ENCODE measurements around the gene WBP2.

WBP2 gene

DNA sequence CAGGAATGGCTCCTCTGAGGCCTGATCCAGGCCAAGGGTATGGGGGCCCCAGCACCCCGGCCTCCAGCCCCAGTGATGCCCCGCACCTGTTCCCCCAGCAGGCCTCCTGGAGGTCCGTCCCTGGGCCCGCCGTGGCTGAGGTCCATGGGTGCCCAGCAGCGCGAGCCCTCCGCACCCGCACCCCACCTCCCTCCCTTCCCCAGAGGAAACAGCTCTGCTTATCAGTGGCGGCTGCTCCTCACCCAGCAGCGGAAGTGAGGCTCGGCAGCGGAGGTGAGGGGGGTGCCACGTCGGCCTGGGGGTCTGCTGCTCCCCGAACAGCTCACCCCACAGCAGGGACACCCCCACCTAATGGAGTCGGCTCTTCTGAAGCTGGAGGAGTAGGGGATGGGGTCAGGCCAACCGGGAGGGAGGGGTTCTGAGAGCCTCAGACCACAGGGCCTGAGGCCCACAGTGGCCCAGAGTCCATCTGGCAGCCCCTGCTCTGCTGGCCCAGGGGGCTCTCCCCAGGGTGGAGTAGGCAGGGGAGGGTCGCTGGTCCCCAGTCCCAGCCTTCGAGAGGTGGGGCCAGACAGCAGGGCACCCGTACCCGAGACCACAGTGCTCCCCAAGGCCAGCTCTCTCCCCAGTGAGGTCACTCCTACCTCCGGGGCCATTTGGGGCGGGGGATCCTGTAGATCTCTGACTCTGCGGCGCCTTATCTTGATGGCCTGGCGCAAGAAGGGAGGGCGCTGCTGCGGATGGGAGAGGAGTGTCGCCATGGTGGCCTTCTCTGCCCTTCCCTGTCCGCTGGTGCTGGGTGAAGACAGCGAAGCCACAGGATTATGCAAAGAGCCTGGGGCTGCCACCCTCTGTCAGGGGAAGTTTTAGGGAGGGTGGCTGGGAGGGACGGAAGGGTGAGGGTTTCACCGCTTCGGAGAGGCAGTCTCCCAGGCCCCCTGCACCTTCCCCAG is 11.3 kb downstream of the WBP2 start, which contains the start of gene UNC13D:
Gene UNC13D, minus strand, starts transcription at position 828 of the 953 bp plus-strand sequence. Its CDS starts 67 bp downstream, at position 761.
- DNase-seq: peak; percentile 69

DNA sequence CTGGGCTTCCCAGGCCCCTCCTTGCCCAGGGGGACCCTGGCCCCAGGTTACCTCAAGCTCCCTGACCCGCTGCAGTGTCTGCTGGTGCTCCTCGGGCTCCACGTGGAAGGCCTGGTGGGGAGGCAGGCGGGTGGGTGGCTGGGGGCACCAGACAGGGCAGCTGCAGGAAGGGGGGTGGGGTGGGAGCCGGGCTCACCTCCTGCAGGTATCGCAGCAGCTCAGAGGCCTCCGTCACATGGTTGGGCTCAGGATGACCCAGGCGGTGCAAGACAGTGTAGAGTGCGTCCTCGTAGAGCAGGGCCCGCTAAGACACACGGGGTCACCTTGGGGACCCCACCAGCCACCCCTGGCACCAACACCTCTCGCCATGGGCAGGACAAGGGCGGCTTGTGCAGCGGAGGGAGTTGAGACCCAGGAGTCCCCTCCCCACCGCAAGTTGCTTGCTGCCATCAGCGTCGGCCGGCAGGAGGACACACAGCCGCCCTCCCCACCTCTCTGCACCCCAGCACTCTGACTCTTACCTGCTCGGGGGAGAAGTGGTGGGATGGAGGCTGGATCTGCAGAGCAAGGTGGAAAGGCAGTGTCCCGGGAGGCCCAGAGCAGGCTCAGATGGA is 12.1 kb downstream of the WBP2 start:
- DNase-seq: no peak

GRCh38 chr17:75842411-75842810 is 12.7 kb downstream of the WBP2 start:
- no peak for DNase-seq

GRCh38 chr17:75840799-75841164 is 14.4 kb downstream of the WBP2 start:
- no peak for DNase-seq

- no peak for DNase-seq
These were observed 15.0 kb downstream of the WBP2 start for GRCh38 chr17:75839942-75840798.

DNA sequence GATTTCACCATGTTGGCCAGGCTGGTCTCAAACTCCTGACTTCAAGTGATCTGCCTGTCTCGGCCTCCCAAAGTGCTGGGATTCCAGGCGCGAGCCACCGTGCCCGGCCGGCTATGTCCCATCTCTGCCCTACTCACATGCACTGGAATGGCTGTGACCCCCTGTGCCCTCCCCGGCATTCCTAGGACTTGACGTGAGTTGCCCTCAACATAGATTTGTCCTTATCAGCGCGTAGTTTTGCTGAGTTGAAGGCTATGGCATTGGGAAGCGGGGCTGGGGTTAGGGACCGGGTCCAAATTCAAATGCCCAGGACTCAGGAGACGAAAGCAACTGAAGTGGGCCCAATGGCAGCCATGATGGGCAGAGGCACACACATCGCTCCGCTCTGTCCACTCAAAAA is 16.7 kb downstream of the WBP2 start:
- no peak for DNase-seq

- no peak for DNase-seq
These were observed 17.2 kb downstream of the WBP2 start for GRCh38 chr17:75837899-75838298.

GRCh38 chr17:75836605-75837004 is 18.5 kb downstream of the WBP2 start:
- DNase-seq: no peak

DNA sequence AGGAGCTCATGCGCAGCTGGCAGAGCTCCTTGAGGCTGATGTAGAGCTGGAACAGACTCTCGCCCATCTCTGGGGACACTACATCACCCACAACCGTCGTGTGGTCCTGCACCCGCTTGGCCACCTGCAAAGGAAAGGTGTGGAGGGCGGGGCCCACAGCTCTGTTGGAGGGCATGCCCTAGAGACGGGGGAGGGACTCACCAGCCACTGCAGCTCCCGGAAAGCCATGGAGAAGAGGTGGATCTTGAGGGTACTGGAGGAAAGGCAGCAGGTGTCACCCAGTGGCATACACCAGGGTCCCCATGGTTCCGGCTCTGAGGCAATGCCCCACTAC is 19.5 kb downstream of the WBP2 start:
- DNase-seq: no peak

DNA sequence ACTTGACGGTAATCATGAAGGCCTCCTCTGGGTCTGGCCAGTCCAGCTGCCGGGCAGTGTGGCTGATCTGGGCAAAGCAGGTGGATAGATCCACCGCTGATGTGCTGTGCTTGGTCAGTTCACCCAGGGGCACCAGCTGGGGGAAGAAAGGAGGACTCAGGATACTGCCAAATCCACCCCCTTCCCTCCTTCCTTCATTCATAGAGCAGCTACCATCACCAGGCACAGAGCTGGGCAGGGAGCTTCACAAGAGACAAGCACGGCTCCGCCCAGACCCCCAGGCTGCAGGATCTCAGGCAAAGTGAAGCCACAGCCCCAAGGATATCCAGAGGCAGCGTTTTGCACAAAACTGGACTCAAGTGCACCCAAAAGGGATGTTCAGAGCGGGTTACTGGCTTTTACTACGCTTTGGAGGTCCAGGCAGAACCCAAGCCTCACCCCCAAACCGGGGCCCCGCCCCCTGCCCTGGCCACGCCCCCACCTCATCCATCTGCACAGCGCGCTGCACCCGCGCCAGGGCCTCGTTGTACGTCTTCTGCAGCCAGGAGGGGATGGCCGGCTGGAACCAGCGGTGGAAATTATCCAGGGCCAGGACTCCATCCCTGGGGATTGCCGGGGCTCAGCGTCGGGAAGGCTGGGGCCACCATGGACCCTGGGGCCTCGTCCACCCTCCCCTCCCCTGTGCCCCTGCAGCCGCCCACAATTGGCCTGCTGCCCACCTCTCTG is 20.0 kb downstream of the WBP2 start:
- DNase-seq: no peak

- no peak for DNase-seq
These were observed 20.7 kb downstream of the WBP2 start for GRCh38 chr17:75834279-75834920.

DNA sequence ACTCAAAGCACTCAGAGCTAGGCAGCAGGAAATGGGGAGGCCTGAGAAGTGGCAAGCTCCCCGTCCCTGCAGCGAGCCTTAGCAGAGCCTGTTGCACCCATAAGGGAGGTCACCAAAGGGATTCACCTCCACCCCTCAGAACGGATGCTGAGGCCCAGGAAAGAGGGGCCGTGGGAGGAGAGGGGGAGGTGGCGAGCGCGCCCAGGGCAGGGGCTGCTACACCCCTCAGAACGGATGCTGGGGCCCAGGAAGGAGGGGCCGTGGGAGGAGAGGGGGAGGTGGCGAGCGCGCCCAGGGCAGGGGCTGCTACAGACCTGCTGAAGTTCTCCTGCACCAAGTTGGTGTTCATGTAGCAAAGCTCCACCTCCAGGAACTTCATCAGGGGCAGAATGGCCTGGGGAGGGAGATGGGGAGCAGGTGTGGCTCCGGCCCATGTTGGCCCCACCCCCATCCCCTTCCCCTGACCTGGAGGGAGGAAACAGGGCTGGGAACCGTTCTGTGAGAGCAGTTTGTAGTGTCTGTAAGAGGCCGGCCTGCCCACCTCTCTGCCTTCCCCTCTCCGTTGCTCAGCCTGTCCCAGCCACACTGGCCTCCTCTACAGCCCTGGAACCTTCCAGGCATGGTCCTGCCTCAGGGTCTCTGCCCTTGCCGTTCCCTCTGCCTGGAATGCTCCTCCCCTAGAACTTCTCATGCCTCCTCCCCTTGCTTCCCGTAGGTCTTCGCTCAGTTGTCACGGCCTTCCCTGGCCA is 22.3 kb downstream of the WBP2 start:
- peak; percentile 89 for DNase-seq

DNA sequence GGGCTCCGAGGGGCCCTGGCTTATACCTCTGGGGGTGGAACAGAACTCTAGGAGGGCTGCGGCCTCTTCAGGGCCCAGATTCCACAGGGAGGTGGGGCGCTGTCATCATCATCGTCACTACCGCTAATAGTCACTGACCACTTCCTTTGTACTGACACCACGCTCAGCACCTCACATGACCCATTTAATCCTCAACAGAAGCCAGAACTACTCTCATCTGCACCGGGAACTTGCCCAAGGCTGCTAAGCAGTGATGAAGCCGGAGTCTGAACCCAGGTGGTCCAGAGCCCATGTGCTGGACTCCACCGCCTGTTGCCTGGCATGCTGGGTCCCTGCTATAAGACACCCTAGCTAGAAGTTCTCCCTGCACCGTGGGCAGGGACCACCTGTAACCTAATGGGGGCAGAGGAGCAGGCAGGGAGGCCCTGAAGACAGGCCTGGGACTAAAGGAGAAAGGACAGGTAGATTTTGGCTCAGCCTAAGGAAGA is 22.9 kb downstream of the WBP2 start:
- peak; percentile 70 for DNase-seq

DNA sequence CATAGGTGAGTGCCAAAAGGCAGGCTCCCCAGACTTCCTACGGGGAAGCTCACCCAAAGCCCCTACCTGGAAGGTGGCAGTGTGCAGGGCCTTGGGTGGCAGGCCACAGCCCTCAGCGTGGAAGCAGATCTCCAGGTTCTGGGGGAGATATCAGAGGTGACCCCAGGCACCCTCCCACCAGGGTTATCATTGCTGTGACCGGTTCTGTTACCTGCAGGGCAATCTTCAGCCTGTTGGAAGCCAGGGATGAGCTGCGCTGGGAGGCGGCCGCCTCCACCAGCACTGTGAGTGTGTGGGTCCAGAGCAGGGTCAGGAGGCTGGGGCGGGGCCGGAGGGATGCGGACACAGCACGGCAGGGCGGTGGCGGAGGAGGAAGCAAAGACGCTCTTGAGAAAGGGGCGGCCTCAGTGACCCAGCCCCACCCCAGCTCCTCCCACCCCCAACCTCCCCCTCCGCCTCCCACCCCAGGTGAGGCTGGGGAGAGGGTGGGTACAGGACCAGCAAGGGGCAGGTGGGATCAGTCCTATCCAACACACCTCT is 24.0 kb downstream of the WBP2 start:
- no peak for DNase-seq

GRCh38 chr17:75830164-75831031 is 24.7 kb downstream of the WBP2 start:
- peak; percentile 87 for DNase-seq

DNA sequence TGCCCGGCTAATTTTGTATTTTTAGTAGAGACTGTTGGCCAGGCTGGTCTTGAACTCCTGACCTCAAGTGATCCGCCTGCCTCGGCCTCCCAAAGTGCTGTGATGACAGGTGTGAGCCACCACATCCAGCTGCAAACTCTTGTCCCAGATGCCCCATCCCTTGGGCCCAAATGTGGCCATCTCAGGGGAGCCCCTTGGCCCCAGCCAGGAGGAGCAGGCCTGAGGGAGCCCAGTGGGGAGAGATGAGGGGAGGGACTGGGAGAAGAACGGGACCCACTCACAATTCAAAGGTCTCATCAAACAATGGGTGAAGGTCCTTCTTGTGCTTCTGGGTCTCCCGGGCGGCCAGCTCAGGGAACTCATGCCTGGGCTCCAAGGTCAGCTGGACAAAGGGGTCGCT is 25.4 kb downstream of the WBP2 start:
- no peak for DNase-seq

GRCh38 chr17:75828741-75829140 is 26.4 kb downstream of the WBP2 start:
- no peak for DNase-seq

GRCh38 chr17:75828076-75828400 is 27.1 kb downstream of the WBP2 start:
- DNase-seq: no peak

GRCh38 chr17:75827308-75828075 is 27.6 kb downstream of the WBP2 start:
- DNase-seq: peak; percentile 95

Data from islet precursor cell (in vitro differentiated cells).